SK-N-SH treated with all-trans-retinoic acid at 6 μM for 48 hours (cell line): ENCODE results near the gene CTNS.

Source experiments
- ARNTL ChIP-seq: fragments of 450-650 bp; formaldehyde crosslinking; IDR thresholded peaks from 2 replicates; pipeline ENCODE4 v1.5.0; 2020; ENCODE audit warnings: low read depth, mild to moderate bottlenecking, moderate library complexity, borderline replicate concordance
- CSRNP3 ChIP-seq: fragments of 250-450 bp; sonication (Bioruptor Pico); IDR thresholded peaks from 2 replicates; pipeline ENCODE4 v1.5.1; 2021; ENCODE audit warnings: mild to moderate bottlenecking, moderate library complexity
- ISL1 ChIP-seq: fragments of 250-450 bp; sonication (Bioruptor Pico); IDR thresholded peaks from 2 replicates; pipeline ENCODE4 v2.1.2; 2022; ENCODE audit warnings: mild to moderate bottlenecking, moderate library complexity
- PATZ1 ChIP-seq: fragments of 250-450 bp; sonication (Bioruptor Pico); IDR thresholded peaks from 2 replicates; pipeline ENCODE4 v1.8.0; 2020; ENCODE audit warnings: mild to moderate bottlenecking, moderate library complexity, borderline replicate concordance
- RARB ChIP-seq: fragments of 250-450 bp; sonication (Bioruptor Pico); IDR thresholded peaks from 2 replicates; pipeline ENCODE4 v1.8.0; 2021; ENCODE audit warnings: mild to moderate bottlenecking, moderate library complexity
- SNAI2 ChIP-seq: fragments of 250-450 bp; sonication (Bioruptor Pico); IDR thresholded peaks from 2 replicates; pipeline ENCODE4 v1.5.0; 2020; ENCODE audit warnings: mild to moderate bottlenecking, moderate library complexity
- ZC3H10 ChIP-seq: fragments of 250-450 bp; sonication (Bioruptor Pico); IDR thresholded peaks from 2 replicates; pipeline ENCODE4 v1.5.1; 2021; ENCODE audit warnings: mild to moderate bottlenecking, moderate library complexity
- ZFP3 ChIP-seq: fragments of 250-450 bp; sonication (Bioruptor Pico); IDR thresholded peaks from 2 replicates; pipeline ENCODE4 v1.5.0; 2020; ENCODE audit warnings: mild to moderate bottlenecking, moderate library complexity
- ZFP30 ChIP-seq: fragments of 450-650 bp; formaldehyde crosslinking; IDR thresholded peaks from 2 replicates; pipeline ENCODE4 v1.5.0; 2022; ENCODE audit warnings: mild to moderate bottlenecking, moderate library complexity
- ZNF565 ChIP-seq: fragments of 450-650 bp; formaldehyde crosslinking; conservative IDR thresholded peaks from 2 replicates; pipeline ENCODE4 v1.5.0; 2020; ENCODE audit warnings: low read depth, mild to moderate bottlenecking, moderate library complexity
- ZNF70 ChIP-seq: fragments of 450-650 bp; formaldehyde crosslinking; IDR thresholded peaks from 2 replicates; pipeline ENCODE4 v1.5.0; 2020; ENCODE audit warnings: mild to moderate bottlenecking, moderate library complexity
- ZNF8 ChIP-seq: fragments of 450-650 bp; formaldehyde crosslinking; IDR thresholded peaks from 2 replicates; pipeline ENCODE4 v1.5.0; 2020; ENCODE audit warnings: mild to moderate bottlenecking, moderate library complexity

- TF ChIP-seq ZNF70 (CRISPR knock-in tag), result no peak
- no peak for TF ChIP-seq SNAI2 (CRISPR knock-in tag)
- TF ChIP-seq ZNF8, result no peak
- no peak for TF ChIP-seq PATZ1 (CRISPR knock-in tag)
- TF ChIP-seq ZC3H10 (CRISPR knock-in tag), result no peak
- TF ChIP-seq ZFP3 (CRISPR knock-in tag), result no peak
- TF ChIP-seq ZNF565 (CRISPR knock-in tag), result no peak
- TF ChIP-seq ISL1 (CRISPR knock-in tag), result no peak
- no peak for TF ChIP-seq ARNTL
- TF ChIP-seq RARB, result no peak
- no peak for TF ChIP-seq ZFP30
- TF ChIP-seq CSRNP3, result no peak
Measured at GRCh38 chr17:3679531-3680126, 43.1 kb downstream of the CTNS start.
